Dedifferentiated amniotic fluid mesenchymal stem cell (primary cell): ENCODE data around the gene CASP8AP2.
A peak's percentile ranks its signal among the peaks of the same experiment; 100 is the strongest.
"Not testable (repeated sequence)": the region's sequence is repeated elsewhere in the genome, so short reads cannot be mapped to it uniquely, and the experiment has no call there.

Experiments used
- DNase-seq: peaks from one replicate; pipeline ENCODE4 v3.0.0-alpha.2; 2016; ENCODE audit errors: extremely low spot score

Gene CASP8AP2

DNA sequence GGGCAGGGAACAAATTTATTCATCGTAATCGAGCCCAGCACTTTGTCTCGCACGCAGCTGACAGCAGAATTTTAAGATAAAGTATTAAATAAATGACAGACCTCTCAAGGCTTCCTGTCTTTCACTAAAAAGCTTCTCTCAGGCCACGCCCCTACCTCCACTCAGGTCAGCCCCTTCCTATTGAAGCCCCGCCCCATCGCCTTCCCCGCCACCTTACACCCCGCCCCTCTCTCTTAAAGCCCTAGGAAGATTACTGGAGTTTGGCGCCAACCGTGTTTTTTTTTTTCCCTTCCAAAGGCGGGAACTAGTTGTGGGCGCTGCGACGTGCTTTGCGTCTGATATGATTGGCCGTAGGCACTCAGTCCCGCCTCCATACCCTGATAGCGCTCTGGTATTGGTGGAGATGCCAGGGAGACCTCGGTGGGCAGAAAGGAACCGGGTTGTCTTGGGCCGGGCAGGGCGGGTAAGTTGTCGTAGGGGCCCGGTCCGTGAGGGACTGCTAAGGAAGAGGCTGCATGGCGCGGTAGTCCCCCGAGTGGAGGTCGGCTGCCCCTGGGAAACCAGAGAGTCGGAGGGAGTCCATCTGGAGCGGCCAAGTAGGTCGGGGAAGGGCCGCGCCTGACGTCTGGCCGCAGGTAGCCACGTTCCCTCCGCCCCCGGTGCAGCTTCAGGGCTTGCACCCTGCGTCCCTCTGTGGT is at the start of gene CASP8AP2:
Gene CASP8AP2, plus strand, starts transcription at position 409 of the 698 bp plus-strand sequence.
- peak; percentile 99 for DNase-seq

GRCh38 chr6:89781070-89782034 is 48.3 kb upstream of the CASP8AP2 start:
- no peak for DNase-seq

DNA sequence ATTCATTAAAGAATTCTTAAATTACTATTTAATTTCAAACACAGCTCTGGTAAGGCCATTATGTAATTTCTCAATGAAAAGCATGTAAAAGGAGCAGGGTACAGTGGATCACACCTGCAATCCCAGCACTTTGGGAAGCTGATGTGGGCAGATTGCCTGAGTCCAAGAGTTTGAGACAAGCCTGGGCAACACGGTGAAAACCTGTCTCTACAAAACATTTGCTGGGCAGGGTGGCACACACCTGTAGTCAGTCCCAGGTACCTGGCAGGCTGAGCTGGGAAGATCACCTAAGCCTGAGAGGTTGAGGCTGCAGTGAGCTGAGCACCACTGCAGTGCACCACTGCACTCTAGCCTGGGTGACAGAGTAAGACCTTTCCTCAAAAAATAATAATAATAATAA is 47.5 kb upstream of the CASP8AP2 start:
- DNase-seq = no peak

DNA sequence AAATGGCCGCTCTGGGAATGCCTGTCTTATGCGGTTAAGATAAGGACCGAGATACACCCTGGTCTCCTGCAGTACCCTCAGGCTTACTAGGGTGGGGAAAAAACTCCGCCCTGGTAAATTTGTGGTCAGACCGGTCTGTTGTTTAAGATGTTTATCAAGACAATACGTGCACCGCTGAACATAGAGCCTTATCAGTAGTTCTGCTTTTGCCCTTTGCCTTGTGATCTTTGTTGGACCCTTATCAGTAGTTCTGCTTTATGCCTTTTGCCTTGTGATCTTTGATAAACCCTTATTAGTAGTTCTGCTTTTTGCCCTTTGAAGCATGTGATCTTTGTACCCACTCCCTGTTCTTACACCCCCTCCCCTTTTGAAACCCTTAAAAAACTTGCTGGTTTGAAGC is 46.4 kb upstream of the CASP8AP2 start:
- not testable (repeated sequence) for DNase-seq

- no peak for DNase-seq
Measured at GRCh38 chr6:89784838-89785237, 44.8 kb upstream of the CASP8AP2 start.

DNA sequence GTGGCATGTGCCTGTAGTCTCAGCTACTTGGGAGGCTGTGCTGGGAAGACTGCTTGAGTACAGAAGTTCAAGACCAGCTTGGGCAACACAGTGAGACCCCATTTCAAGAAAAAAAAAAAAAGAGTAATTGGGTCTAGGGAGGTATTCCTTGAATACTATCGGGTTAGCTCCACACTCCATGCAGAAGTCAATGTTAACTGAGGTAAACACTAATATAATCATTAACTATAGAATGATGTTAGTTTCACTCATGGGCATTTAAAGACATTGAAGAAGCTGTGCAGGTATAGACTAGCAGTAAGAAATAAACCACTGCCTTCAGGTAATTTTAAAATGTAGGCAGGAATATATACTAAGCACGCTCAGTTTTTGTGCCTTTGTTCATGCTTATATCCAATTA is 42.7 kb upstream of the CASP8AP2 start:
- DNase-seq = no peak

GRCh38 chr6:89787660-89788328 is 41.9 kb upstream of the CASP8AP2 start:
- DNase-seq = no peak

GRCh38 chr6:89789980-89790379 is 39.7 kb upstream of the CASP8AP2 start:
- DNase-seq = peak; percentile 9

- DNase-seq = peak; percentile 4
Measured at GRCh38 chr6:89790403-89790802, 39.3 kb upstream of the CASP8AP2 start.

- no peak for DNase-seq
Measured at GRCh38 chr6:89792881-89793280, 36.8 kb upstream of the CASP8AP2 start.

GRCh38 chr6:89793586-89793985 is 36.1 kb upstream of the CASP8AP2 start:
- DNase-seq = no peak

DNA sequence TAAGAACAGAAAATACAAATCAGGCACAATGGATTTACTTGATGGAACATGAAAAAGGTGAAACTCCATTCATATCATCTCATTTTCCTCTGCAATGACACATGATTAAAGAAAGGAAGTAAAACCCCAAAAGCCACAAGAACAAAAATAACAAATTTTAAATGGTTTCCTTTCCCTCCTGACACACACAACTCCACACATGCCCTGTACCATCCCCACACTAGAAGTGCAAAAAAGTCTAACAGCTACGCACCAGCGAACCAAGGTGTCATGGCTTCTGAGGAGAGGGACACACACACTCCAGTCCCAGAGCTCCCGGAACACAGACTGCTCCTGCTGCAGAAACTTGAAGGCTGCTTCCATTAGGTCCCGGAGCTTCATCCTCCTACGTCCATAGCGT is 35.4 kb upstream of the CASP8AP2 start:
- DNase-seq = no peak

DNA sequence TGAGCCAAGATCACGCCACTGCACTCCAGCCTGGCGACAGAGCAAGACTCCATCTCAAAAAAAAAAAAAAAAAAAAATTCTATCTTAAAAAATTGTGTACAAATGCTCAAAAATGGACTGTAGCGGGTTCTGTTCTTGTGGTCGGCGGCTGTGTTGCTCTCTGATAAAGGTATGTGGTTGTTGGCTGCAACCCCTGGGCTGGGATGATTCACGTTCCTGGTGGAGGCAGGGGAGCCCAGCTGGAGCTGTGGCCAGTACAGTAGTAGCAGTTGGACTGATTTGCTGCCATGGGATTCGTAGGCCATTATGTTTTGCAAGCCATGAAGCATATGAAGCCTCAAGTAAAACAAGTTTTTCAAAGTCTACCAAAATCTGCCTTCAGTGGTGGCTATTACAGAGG is 32.4 kb upstream of the CASP8AP2 start:
- DNase-seq = peak; percentile 4

GRCh38 chr6:89799096-89799495 is 30.6 kb upstream of the CASP8AP2 start:
- DNase-seq = no peak

DNA sequence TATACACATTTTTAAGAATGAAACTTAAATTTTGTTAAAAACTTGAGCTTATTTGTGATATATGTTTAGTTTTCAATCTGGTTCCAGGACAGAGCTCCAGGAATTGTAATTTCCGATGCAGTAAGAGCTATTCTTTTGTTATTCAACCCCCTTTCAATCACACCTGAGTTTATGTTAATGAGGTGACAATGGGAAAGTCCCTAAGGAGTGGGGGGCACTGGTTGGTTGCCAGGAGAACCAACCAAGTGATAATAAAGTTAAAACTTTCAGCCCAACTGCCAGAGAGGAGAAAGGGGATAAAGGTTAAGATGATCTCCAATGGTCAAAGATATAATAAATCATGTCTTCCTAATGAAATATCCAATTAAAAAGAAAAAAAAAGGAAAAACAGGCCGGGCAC is 29.9 kb upstream of the CASP8AP2 start:
- DNase-seq = no peak

DNA sequence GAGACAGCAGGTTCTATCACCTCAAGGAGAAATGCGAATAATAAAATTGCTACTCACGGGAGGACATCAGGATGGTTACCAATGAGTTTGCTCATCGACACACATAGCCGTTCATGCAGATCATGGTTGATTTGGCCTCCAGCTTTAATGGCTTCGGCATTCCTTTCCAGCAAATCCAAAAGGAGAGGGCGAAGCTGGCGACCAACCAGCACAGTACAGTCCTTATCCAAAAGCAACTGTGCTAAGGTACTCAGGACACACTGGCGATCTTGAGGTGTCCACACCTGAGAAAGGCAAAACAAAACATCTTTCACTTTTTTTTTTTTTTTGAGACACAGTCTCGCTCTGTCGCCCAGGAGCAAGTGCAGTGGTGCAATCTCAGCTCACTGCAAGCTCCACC is 26.4 kb upstream of the CASP8AP2 start:
- no peak for DNase-seq

- DNase-seq = no peak
Measured at GRCh38 chr6:89805814-89806371, 23.8 kb upstream of the CASP8AP2 start.

GRCh38 chr6:89807581-89807980 is 22.1 kb upstream of the CASP8AP2 start:
- no peak for DNase-seq

- not testable (repeated sequence) for DNase-seq
Measured at GRCh38 chr6:89813422-89813821, 16.3 kb upstream of the CASP8AP2 start.

DNA sequence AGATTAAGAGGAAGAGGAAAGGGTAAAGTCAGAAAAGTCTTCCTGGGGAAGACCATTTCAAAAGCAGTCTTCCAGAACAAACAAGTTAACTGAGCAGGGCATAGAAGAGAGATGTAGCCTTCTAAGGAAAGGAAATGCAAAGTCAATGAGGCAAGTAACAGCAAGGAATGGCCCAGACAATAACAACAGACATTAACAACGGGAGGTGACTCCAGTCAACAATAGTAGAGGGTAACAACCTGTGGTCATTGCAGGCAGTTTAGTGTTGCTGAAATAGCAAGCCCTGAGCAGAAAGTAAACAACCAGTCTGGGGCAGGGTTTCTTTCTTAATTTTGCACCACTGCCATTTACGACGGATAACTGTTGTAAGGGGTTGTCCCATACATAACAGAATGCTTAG is 12.2 kb upstream of the CASP8AP2 start:
- no peak for DNase-seq

DNA sequence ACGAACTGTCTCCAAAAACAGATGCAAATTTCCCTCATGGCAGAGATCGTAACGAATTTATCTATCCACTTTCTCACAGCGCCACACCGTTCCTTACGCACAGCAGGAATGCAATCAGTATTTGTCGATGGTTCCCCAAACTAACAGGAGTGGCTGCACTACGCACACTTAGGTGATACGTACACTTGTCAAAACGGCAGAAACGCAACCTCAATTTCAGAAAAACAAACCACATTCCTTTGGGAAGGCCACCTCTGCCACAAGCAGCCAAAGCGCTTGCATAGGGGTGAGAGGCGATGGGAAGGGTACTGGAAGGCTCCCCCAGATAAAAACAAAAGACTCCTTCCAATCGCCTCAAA is 10.7 kb upstream of the CASP8AP2 start:
- DNase-seq = peak; percentile 29
